HG03378 (cell line): ENCODE measurements around the gene QSOX1.

Experiments
- ATAC-seq: cut with Tn5 transposase; IDR thresholded peaks from one replicate; pipeline ENCODE4 v1.9.1; 2021; ENCODE audit warnings: mild to moderate bottlenecking, moderate library complexity; ENCODE audit not compliant: unreplicated experiment

The QSOX1 gene

GRCh38 chr1:180230791-180231505 is 76.3 kb downstream of the QSOX1 start:
- no peak for ATAC-seq

- no peak for ATAC-seq
Measured at GRCh38 chr1:180231506-180231921, 76.8 kb downstream of the QSOX1 start.

GRCh38 chr1:180231936-180232335 is 77.3 kb downstream of the QSOX1 start:
- no peak for ATAC-seq

DNA sequence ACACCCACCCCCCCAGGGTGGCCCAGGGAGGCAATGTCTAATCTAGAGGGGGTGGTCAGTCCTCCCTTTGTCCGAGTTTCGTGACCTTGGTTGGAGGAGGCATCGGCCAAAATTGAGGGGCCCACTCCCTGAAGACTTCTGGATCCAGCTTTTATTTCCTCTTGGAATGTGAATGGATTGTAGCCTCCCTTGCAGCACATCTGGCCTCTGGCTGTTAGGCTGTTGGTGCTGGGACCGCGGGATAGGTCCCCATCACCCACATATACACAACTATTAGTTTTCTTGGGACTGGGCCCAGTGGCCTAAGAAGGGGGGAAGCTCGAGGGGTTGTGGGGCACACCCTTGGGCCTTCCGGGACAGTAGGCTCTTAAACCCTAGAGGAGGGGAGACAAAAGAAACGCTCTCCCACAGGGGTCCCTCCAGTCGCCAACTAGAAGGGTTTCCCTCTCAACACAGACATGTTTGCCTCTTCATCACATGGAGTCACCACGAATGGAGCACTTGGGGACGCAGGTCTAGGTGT is 77.9 kb downstream of the QSOX1 start:
- no peak for ATAC-seq

DNA sequence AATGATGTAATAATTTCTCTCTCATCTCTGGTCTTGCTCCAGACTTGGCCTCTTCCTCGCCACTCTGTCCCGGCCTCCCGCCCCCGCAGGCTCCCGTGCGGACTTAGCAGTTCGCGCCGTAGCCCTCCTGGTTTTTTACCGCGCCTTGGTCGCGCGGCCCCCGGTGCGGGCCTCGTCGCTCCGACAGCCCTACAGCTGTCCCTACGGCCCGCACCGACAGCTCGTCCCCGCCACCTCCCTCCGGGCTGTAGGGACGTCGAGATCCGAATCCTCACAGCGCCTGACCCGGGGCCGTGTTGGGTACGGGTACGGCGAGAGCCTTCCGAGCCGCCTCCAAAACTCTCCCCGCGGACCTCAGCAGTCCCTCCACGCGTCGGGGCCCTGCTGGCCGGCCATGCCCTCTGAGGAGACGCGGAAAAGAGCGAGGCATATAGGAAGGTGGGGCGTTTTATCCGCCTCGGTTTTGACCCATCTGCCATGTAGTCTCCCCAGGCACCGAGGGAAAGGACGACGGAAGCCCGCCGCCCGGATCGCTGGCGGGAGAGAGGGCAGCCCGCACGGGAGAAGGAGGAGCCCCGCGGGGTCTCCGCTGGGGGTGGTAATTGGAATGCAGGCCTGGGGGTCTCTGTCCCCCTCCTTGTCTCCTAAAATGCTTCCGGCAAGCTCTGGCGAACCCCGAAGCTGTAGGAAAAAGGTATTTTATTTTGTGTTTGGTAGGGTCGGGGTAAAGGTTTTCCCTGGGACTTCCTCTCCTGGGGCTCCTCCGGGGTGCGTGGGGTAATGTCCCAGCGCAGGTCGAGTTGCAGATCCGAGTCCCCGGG is 78.7 kb downstream of the QSOX1 start:
- no peak for ATAC-seq

DNA sequence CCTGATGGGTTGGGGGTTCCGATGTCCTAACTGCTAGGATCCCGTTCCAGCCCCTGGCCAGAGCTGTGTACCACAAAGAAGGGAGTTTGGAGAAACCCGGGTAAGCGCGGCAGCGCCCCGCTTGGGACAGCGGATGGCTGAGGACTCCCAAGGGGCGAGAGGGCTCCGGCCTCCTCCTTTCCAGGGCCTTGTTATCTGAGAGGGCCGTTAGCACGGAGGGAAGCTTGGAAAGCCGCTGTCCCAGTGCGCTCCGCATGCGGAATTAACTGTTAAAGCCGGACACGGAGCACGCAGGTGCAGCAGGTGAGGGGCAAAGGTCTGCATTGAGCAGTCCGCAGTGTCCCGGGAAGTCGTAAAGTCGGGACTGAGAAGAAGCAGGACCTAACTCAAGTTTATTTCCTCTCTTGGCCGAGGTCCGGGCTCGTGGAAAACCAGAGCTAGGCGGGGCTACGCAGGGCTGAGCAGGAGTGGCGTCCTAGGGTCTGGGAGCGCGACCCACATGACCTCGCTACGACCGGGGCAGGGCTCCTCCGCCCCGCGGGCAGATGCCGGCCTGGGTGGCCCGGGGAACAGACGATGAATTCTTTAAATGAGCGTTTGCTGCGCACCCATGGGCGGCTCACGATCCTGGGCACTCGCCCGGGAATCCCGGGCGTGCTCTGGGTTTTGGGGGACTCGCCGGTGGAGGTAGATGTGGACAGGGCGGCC is 79.9 kb downstream of the QSOX1 start:
- ATAC-seq = no peak

- ATAC-seq = no peak
Measured at GRCh38 chr1:180235077-180235501, 80.4 kb downstream of the QSOX1 start.

- ATAC-seq = no peak
Measured at GRCh38 chr1:180235502-180236239, 81.0 kb downstream of the QSOX1 start.

- no peak for ATAC-seq
Measured at GRCh38 chr1:180236698-180237509, 82.2 kb downstream of the QSOX1 start.

DNA sequence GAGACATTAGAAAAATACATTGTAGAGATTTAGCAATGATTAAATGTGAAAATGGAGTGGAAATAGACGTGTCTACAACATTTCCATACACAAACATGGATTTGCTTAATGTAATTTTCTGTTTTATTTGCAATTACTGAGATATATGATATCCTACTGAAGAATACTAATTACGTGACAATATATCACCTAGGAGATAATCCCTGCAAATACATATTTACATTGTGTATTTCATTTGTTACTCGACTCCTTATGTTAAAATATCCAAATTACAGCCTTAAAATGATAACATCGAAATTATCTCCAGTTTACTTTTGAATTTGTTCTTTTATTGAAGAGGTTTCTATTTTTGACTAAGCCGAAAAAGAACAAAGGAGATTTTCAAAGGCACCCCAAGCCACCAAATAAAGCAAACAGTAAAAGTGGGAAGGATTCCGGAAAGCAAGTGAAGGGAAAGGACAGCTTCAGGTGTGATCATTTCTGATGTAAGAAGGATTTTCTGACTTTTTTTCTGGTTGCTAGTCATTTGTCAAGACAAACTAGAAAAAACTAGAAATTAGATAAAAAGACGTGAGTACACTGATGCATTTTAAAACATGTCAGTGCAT is 83.3 kb downstream of the QSOX1 start:
- ATAC-seq = no peak

GRCh38 chr1:180238675-180239074 is 84.0 kb downstream of the QSOX1 start:
- no peak for ATAC-seq

DNA sequence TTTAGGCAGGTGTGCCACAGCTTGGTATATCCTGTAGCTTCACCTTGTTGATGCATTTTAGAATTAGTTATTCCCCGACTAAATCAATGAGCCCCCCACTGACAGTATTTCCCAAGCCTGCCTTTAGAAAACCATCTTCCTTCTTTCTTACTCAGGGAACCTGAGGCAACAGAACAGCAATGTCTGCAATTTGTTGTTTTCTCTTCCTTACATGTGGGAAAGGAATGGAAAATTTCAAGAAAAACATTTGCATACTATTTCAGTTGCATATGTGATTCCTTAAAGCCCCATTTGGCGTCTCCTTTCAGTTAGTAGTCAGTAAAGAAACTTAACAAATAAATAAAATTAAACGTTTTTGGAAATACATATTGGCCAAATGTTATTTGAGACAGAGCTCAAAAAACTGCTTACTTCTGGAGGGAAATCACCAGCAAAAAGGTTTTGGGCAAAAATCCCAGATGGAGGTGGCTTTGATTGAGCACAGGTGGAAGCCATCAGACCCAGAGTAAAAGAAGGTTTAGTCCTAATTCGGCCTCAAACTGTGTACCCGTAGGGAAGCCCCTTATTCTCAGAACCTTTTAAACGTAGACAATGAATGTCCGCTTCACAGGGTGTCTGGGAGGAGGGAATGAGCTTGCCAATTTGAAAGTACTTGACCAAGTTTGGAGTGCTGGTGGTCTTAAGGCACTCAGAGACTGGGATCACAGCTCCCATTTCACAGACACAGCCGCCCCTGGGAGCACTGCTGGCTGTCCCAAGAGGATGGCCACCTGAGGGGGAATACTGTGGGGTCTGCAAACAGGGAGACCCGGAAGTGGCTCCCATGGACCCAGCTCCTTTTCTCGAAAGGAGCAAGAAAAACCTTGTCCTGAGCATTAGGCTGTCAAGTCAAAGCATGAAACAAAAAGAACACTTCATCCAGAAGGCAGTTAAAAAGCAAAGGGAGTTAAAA is 84.8 kb downstream of the QSOX1 start:
- no peak for ATAC-seq

DNA sequence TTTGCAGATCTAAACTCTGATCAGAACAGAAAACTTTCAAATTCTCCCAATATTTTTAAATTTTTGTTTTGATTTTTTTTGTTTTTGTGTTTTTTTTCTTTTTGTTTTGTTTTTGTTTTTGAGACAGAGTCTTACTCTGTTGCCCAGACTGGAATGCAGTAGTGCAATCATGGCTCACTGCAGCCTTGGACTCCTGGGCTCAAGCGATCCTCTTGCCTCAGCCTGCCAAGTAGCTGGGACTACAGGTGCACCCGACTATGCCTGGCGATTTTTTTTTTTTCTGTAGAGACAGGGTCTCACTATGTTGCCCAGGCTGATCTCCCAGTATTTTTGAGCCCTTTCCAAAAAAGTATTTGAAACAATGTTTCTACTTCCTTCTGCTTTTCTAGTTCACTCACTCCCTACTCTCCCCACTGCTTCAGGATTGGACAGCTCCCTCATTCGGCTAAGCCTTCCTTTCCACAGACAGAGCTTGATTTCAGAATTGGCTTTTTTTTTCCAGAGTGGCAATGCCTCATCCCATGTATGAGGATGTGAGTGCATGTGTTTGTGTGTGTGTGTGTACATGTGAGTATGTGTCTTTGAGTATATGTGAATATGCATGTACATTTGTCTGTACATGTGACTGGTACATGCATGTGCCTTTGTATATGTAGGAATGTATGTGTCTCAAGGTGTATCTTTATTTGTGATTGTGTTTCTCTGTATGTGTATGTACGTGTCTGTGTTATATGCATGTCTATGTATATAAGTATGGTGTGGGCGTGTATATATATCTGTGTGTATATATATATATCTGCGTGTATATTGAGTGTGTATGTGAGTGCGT is 87.3 kb downstream of the QSOX1 start:
- no peak for ATAC-seq

GRCh38 chr1:180243517-180244221 is 89.0 kb downstream of the QSOX1 start:
- ATAC-seq = no peak

- no peak for ATAC-seq
Measured at GRCh38 chr1:180244840-180245239, 90.2 kb downstream of the QSOX1 start.

- ATAC-seq = no peak
Measured at GRCh38 chr1:180246579-180246978, 91.9 kb downstream of the QSOX1 start.

DNA sequence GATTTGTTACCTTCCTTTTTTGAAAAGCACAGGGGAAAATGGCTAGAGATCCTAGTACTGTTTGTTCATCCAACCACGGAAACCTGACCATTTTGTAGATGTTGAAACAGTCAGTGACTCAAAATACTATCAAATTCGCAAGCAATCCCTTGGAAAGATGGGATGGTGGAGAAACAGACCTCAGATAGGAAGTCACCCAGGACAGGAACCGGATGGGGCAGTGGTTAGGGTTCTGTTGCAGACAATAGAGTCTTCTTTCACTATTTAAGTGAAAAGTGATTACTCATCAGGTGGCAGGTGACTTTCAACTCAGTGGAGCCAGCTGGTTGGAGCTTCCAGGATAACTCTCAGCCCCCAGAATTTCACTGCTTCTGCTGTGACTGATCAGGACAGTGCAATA is 92.4 kb downstream of the QSOX1 start:
- no peak for ATAC-seq
